ENCODE measurements around the gene CORO6.
A peak's percentile ranks its signal among the peaks of the same experiment; 100 is the strongest.

CORO6 gene

GRCh38 chr17:29571883-29572681, 50.6 kb downstream of the CORO6 start:
- DNase-seq (ENCODE audit: low read depth, low spot score), result no peak
- no peak overlapping the region for H3K4me3 ChIP-seq (ENCODE audit: low read length)

- no peak overlapping the region for H3K4me3 ChIP-seq (ENCODE audit: low read length)
- no peak for DNase-seq (ENCODE audit: low read depth, low spot score)
Measured at GRCh38 chr17:29571486-29571882, 51.2 kb downstream of the CORO6 start.

- DNase-seq (ENCODE audit: low read depth, low spot score), result no peak
- no peak overlapping the region for H3K4me3 ChIP-seq (ENCODE audit: low read length)
Measured at GRCh38 chr17:29570521-29570920, 52.2 kb downstream of the CORO6 start.

- peak overlapping the region; percentile 79 for H3K4me3 ChIP-seq (ENCODE audit: low read length)
- no peak for DNase-seq (ENCODE audit: low read depth, low spot score)
Measured at GRCh38 chr17:29569245-29569950, 53.3 kb downstream of the CORO6 start.

GRCh38 chr17:29568331-29569244, 54.1 kb downstream of the CORO6 start, which contains the start of gene TP53I13:
Gene TP53I13, plus strand, starts transcription at chr17:29568701. Its CDS starts 58 bp downstream, at chr17:29568759.
- peak within 1 kb of the TSS; percentile 83 for H3K4me3 ChIP-seq (ENCODE audit: low read length)
- DNase-seq (ENCODE audit: low read depth, low spot score), result peak; percentile 85

GRCh38 chr17:29567554-29568330, 55.0 kb downstream of the CORO6 start:
- DNase-seq (ENCODE audit: low read depth, low spot score), result no peak

GRCh38 chr17:29567304-29567553, 55.5 kb downstream of the CORO6 start:
- H3K4me3 ChIP-seq (ENCODE audit: low read length), result peak overlapping the region; percentile 83
- DNase-seq (ENCODE audit: low read depth, low spot score), result no peak

More at GRCh38 chr17:29567554-29568330, 55.0 kb downstream of the CORO6 start:
- peak overlapping the region; percentile 83 for H3K4me3 ChIP-seq (ENCODE audit: low read length)

- H3K4me3 ChIP-seq (ENCODE audit: low read length), result peak within 1 kb of the TSS; percentile 83
- DNase-seq (ENCODE audit: low read depth, low spot score), result no peak
Measured at GRCh38 chr17:29566473-29567303, 56.0 kb downstream of the CORO6 start, which contains the start of gene ABHD15. Gene ABHD15, minus strand, starts transcription at chr17:29567037. Its CDS starts 71 bp downstream, at chr17:29566966.

GRCh38 chr17:29565643-29566472, 56.9 kb downstream of the CORO6 start:
- no peak for DNase-seq (ENCODE audit: low read depth, low spot score)
- H3K4me3 ChIP-seq (ENCODE audit: low read length), result no peak overlapping the region
